GM18870 (cell line): ENCODE measurements around the gene RTN4RL2.
"Not testable (repeated sequence)": the region's sequence is repeated elsewhere in the genome, so short reads cannot be mapped to it uniquely, and the experiment has no call there.

Experiments
- ATAC-seq: cut with Tn5 transposase; IDR thresholded peaks from one replicate; pipeline ENCODE4 v1.9.1; 2021; ENCODE audit warnings: moderate library complexity; ENCODE audit not compliant: unreplicated experiment

RTN4RL2 gene

GRCh38 chr11:57432149-57432561 lies 28.2 kb upstream of the RTN4RL2 start:
- no peak for ATAC-seq

DNA sequence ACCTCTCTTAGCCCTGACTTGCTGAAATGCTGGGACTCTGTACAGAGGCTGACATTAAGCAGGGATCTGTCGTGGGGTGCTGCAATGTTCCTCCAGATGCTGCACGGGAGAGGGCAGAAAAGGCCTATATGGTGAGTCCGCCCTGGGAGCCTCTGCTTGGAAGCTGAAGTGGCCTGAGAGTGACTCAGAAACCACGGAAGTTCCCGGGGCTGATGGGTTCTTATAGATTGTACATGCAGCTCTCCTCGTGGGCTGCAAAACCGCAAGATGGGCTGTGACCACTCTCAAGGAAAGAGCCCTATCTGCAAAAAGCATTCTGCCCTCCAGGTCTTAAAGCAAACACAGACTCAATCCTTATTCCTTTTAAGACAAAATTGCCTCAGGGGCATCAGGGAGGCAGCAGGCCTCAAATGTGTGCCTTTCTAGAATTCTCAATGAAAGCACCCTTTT lies 27.6 kb upstream of the RTN4RL2 start:
- no peak for ATAC-seq

DNA sequence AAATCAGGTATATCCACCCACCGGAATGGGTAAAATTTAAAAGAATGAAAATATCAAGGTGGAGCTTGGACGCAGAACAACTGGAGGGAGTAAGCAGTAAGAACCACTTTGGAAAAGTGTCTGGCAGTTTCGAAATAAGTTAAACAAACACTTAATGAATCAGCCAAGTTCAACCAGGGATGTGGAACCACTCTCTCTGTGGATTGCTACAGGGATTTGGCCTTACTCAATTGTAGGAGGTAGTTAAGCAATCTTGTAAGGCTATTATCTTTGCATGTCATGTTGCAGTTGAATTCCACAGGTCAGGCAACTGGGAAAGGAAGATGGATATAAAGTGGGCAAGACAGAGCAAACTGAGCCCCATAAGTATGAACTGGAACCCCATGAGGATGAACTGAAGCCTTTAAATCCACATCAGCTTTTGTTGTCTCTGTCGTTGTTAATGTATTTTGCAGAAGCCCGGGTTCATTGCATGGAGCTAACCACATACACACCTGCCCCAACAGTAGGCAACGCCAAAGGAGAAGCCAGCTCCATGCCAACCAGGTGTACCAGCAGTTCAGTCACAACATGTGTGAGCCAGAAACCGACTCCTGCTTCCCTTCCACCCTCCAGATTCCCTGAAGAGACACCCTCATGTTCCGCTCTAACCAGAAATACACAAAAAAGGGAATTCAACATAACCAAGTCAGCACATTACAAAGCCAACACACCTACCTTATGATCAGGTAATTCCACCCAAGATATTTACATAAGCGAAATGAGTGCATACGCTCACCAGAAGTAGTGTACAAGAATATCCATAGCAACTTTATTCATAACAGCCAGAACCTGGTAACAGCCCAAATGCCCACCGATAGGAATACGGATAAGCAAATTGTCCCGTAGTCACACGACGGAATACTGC lies 25.4 kb upstream of the RTN4RL2 start:
- no peak for ATAC-seq

DNA sequence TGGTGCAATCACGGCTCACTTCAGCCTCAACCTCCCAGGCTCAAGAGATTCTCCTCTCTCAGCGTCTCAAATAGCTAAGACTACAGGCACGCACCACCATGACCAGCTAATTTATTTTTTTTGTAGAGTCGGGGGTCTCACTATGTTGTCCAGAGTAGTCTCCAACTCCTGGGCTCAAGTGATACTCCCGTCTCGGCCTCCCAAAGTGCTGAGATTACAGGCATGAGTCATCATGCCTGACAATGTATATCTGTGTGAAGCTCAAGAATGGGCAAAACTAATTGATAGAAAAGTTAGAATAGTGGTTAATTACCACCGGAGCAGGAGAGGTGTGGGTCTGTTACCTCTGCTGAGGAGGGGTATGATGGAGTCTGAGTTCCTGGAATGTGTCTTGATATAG lies 24.3 kb upstream of the RTN4RL2 start:
- no peak for ATAC-seq

DNA sequence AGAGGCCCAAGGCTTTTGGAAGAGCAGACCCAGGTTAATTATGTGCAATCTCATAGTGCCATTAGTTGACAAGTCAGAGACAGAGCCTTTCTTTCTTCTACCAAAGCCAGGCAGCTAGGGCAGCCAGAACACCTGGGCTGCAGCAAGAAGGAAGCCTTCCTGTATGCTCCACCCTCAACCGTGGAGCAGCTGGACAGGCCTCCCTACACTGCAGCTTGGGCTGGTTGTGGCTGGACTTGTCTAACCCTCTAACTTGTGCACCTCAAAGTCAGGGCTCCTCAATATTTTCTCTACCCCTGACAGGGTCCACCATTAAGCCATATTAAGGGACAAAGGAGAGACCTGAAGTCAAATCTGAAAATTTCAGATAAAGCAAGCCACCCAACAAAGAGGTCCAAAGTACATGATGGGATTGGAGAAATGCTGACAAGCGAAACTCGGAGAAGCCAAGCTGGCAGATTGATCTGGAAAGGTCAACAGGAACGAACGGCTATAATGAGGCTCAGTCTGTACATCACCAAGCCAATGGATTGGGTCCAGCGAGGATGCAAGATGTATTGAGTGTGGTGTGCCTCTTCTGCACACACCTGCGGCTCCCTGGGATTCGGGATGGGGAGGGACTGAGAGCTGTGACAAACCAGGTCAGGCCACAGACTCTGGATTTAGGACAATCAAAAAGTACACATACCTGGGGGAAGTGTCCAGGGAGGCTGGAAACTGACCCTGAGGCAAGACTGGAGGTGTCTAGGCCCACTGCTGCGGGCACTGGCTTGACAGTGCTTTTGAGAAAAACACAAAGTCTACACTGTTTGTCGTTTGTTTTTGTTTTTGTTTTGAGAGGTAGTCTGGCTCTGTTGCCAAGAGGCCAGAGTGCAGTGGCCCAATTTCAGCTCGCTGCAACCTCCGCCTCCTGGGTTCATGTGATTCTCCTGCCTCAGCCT lies 21.7 kb upstream of the RTN4RL2 start:
- ATAC-seq: no peak

GRCh38 chr11:57439786-57440185 lies 20.5 kb upstream of the RTN4RL2 start:
- no peak for ATAC-seq

- ATAC-seq: no peak
Observed at GRCh38 chr11:57440744-57441414, 19.4 kb upstream of the RTN4RL2 start.

DNA sequence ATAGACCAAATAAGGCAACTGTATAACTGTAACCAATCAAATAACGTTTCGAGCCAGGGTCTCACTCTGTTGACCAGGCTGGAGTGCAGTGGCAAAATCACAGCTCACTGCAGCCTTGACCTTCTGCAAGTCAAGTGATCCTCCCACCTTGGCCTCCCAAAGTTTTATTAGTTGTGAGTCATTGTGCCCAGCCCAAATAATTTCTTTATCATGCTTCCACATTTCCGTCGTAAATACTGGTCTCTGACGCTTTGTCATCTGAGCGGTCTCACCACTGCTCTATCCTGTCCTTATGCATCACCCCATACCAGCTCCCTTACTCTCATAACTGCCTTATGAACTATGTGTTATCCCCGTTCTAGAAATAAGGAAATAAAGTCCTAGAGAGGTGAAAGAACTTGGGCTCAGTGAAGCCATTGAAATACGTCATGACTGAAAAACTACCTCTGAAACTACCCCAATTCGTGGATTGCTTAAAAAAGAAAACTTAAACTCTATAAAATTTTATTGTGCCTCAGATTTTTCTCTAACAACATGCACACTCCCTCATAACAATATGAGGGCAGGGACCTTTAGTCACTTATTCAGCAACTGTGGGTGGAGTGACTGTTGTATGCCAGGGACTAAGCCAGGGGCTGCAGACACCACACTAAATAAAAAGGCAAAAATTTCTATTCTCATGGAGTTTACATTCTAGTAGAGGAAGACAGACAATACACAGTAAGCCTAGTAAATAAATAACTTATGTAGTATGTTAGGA lies 15.8 kb upstream of the RTN4RL2 start:
- ATAC-seq: no peak

DNA sequence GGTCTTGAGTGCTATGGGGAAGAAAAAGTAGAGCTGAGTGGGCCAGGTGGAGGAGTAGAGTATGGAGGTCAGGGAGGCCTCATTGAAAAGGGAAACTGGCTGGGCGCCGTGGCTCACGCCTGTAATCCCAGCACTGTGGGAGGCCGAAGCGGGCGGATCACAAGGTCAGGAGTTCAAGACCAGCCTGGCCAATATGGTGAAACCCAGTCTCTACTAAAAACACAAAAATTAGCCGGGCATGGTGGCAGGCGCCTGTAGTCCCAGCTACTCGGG lies 15.3 kb upstream of the RTN4RL2 start:
- ATAC-seq: not testable (repeated sequence)

- ATAC-seq: no peak
Observed at GRCh38 chr11:57446055-57446454, 14.3 kb upstream of the RTN4RL2 start.

- no peak for ATAC-seq
Observed at GRCh38 chr11:57453543-57454177, 6.7 kb upstream of the RTN4RL2 start.

GRCh38 chr11:57456960-57457642 lies 3.2 kb upstream of the RTN4RL2 start:
- peak; percentile 56 for ATAC-seq

DNA sequence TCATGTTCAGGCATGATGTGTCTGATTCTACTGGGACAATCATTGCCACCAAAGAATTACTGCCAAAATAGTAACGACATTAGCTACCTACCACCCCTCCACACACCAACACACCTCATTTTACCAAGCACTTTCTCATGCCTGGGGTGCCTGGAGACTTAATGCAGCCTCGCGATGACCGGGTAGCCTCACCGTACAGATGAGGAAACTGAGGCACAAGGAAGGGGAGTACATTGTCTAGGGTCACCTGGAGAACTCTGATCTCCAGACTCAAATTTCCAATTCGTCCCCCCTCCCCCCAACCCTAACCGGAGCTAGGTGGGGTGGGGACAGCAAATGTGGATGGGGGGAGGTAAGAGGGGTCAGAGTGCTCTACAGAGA lies 2.7 kb upstream of the RTN4RL2 start:
- ATAC-seq: peak; percentile 24

- ATAC-seq: no peak
Observed at GRCh38 chr11:57458060-57458409, 2.3 kb upstream of the RTN4RL2 start.

- ATAC-seq: no peak
Observed at GRCh38 chr11:57458410-57459163, 1.7 kb upstream of the RTN4RL2 start.

DNA sequence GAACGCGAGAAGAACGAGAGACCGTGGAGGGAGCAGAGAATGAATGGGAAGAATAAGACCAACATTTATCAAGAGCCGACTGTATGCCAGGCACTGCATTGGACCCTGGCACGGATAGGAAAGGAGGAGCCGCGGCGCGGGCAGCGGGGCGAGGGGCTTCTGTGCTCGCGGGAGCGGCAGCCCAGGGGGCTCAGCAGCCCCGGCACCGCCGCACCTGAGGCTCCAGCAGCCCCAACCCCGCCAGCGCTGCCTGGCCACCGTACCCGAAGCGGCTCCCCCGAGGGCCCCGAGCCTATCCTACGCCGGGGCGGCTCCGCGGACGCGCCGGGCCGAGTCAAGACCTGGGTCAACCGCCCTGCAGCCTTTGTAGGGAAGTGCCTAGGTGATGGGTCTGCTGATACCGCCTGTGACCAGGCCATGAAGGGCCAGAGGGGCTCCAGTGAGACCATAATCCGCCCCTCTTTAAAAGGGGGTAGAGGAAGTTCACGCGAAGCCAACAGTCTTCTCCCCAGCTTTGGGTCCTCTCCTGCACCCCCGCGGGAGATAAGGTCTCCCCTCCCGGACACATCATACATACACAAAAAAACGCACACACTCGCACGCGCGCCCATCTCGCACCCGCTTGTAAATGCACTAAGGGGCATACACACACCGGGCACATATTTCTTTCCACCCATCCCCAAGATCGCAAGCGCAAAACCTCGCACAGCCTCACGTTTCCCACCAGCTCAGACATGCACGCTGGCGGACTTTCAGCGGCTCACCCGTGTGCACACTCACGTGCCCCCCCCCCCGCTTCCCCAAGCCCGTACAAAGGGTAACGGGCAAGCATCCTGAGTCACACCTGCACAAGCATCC lies 935 bp upstream of the RTN4RL2 start:
- no peak for ATAC-seq

DNA sequence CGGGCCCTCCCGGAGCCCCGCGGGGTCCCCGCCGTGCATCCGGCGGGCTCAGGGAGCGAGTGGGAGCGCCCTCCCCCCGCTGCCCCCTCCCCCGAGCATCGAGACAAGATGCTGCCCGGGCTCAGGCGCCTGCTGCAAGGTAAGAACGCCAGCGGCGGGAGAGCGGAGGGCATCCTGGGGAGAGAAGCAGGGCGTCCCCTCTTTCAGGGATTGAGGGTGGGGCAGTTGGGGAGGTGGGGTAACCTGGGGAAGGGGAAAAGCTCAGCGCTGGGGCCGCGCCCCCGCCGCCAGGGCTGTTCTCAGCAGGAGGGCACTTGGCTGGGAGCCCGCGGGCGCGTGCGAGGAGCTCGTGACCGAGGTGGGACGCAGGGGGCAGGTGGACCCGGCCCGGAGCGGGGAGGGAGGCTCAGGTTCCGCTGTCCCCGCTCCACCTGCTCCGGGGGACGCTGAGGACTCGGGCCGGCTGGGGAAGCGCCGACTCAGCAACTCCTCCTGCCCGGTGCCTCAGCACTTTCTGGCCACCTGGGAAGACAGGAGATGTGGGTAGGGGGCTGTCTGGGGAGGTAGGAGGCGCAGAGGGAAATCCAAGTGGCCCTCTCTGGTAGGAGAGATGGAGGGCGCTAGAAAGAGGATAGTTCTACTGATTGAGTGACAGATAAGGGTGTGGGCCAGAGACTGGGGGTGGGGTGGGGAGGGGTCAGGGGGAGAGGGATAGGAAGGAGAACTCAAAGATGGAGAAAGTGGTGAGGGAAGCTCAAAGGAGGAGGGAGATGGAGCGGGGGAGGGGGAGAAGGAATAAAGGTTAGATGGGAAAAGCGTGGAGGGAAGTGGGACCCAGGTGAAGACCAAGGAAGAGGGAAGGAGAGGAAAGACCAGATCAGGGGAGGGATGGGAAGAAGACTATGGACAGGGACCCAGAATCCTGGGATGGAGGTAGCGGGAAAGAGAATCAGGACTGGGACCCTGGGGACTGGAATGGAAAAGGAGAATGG lies 726 bp downstream of the RTN4RL2 start:
- no peak for ATAC-seq
